ENCODE measurements around the gene FMNL2.

DNA sequence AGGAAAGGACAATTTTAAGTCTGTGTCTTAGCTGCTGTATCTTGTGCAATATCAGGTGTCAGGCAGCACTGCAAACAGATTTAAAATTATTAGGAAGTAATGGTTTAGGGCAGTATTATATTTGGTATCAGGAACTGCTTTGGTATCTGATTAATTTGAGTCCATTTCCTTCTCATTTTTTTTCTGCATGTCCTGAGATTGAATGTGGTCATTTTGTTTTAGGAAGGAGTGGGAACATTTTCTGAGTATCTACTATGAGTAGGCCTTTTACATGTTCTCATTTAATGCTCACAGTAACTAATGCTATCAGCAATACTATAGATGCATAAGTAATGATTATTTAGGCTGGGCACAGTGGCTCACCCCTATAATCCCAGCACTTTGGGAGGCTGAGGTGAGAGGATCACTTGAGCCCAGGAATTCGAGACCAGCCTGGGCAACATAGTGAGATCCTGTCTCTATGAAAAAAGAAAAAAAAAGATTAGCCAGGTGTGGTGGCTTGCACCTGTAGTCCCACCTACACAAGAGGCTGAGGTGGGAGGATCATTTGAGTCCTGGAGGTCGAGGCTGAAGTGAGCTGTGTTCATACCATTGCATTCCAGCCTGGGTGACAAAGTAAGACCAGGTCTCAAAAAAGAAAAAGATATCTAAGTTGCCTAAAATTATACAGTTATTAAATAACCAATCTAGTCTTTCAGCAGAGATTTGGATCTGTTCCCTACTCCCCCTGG lies 4.7 kb downstream of the FMNL2 start:
- TF ChIP-seq, protein P1, sequence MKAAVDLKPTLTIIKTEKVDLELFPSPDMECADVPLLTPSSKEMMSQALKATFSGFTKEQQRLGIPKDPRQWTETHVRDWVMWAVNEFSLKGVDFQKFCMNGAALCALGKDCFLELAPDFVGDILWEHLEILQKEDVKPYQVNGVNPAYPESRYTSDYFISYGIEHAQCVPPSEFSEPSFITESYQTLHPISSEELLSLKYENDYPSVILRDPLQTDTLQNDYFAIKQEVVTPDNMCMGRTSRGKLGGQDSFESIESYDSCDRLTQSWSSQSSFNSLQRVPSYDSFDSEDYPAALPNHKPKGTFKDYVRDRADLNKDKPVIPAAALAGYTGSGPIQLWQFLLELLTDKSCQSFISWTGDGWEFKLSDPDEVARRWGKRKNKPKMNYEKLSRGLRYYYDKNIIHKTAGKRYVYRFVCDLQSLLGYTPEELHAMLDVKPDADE (IDR thresholded peaks at IDR 0.05): no peak
- TF ChIP-seq CTCF (conservative IDR thresholded peaks at IDR 0.05; ENCODE audit: low read depth in 2 of 2) (no peak), EZH2 (IDR thresholded peaks at IDR 0.05; ENCODE audit: low read depth, unreplicated experiment) (no peak), POLR2AphosphoS5 (IDR thresholded peaks at IDR 0.05; ENCODE audit: low read depth) (no peak), JUNB (IDR thresholded peaks at IDR 0.05; ENCODE audit: unreplicated experiment) (no peak)
